ENCODE measurements around the gene OR4D11. TPM values are rescaled to one million over a fixed set of nuclear protein-coding genes. Genes with fewer than 3 reads are reported as not detected.

The OR4D11 gene
- total and polyA plus RNA-seq, 2 donors (not counting 3 experiments of a cell fraction or from before 2014, with no cell fraction given): not detected

GRCh38 chr11:59550842-59551658, 47.7 kb downstream of the OR4D11 start:
- intact Hi-C loops (cut with micrococcal nuclease): loop anchor here (1.0 to 10.0 kb wide), 10 partner anchors 9 to 972 kb away; partner anchors contain the start of genes OR4D9, OSBP, PATL1 and STX3
- Histone ChIP-seq H2AFZ (ENCODE audit: low read depth, low read length) (peak overlapping the region; percentile 34), H3K27ac (ENCODE audit: insufficient read depth, low read depth, low read length) (peak overlapping the region; percentile 88), H3K4me1 (ENCODE audit: control insufficient read depth, extremely low read depth, insufficient read depth, low read length) (peaks cover 21% of the 10 kb centered on the region), H3K4me3 (replicated peaks in 1 of 3; ENCODE audit: insufficient read depth in 1 of 3, low read depth in 1 of 3, low read length in 3 of 3) (peak overlapping the region; percentile 50 to 88 (median 59)), H3K4me2 (ENCODE audit: insufficient read depth, low read length) (peak overlapping the region; percentile 76), H3K36me3 (ENCODE audit: control insufficient read depth in 2 of 2, extremely low read depth in 1 of 2, insufficient read depth in 2 of 2, low read length in 2 of 2) (no peaks in the 10 kb centered on the region), H3K9me1 (replicated peaks; ENCODE audit: control insufficient read depth, extremely low read depth, insufficient read depth, low read length) (no peaks in the 10 kb centered on the region), H4K20me1 (replicated peaks; ENCODE audit: control insufficient read depth, extremely low read depth, insufficient read depth, low read length) (no peaks in the 10 kb centered on the region), H3K79me2 (ENCODE audit: control insufficient read depth, insufficient read depth, low read length) (no peaks in the 10 kb centered on the region), H3K9ac (replicated peaks; ENCODE audit: extremely low read depth, insufficient read depth, low read length) (peak overlapping the region; percentile 83), H3K27me3 (ENCODE audit: control insufficient read depth in 2 of 2, insufficient read depth in 2 of 2, low read length in 2 of 2) (no peaks in the 10 kb centered on the region), H3K9me3 (replicated peaks; ENCODE audit: control insufficient read depth, insufficient read depth, low read length) (no peaks in the 10 kb centered on the region)
- FAIRE-seq: peak; percentile 64
- BruUV-seq (replicated peaks): TSS peak; percentile 36
- TF ChIP-seq FOS (IDR thresholded peaks at IDR 0.05; ENCODE audit: borderline replicate concordance, insufficient read depth, low read length): no peak
- TF ChIP-seq, protein P1, sequence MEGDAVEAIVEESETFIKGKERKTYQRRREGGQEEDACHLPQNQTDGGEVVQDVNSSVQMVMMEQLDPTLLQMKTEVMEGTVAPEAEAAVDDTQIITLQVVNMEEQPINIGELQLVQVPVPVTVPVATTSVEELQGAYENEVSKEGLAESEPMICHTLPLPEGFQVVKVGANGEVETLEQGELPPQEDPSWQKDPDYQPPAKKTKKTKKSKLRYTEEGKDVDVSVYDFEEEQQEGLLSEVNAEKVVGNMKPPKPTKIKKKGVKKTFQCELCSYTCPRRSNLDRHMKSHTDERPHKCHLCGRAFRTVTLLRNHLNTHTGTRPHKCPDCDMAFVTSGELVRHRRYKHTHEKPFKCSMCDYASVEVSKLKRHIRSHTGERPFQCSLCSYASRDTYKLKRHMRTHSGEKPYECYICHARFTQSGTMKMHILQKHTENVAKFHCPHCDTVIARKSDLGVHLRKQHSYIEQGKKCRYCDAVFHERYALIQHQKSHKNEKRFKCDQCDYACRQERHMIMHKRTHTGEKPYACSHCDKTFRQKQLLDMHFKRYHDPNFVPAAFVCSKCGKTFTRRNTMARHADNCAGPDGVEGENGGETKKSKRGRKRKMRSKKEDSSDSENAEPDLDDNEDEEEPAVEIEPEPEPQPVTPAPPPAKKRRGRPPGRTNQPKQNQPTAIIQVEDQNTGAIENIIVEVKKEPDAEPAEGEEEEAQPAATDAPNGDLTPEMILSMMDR (IDR thresholded peaks at IDR 0.05; ENCODE audit: extremely low read depth in 1 of 2, insufficient read depth in 1 of 2, low read depth in 1 of 2, low read length in 2 of 2): no peak
- peak; percentile 8 for TF ChIP-seq GATA2 (IDR thresholded peaks at IDR 0.05; ENCODE audit: insufficient read depth, insufficient read length, low read depth, low read length)
- TF ChIP-seq, protein P2, sequence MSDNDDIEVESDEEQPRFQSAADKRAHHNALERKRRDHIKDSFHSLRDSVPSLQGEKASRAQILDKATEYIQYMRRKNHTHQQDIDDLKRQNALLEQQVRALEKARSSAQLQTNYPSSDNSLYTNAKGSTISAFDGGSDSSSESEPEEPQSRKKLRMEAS (IDR thresholded peaks at IDR 0.05; ENCODE audit: insufficient read depth, insufficient read length): peak; percentile 61
- no peak for TF ChIP-seq EZH2 (IDR thresholded peaks at IDR 0.05; ENCODE audit: borderline replicate concordance, low read depth, low read length, severe bottlenecking)
- no peak for TF ChIP-seq POLR2AphosphoS5 (IDR thresholded peaks at IDR 0.05; ENCODE audit: insufficient read depth, low read depth, low read length)
- TF ChIP-seq POLR2A (IDR thresholded peaks at IDR 0.05; ENCODE audit: low read depth, low read length): no peak
- TF ChIP-seq MYC (IDR thresholded peaks at IDR 0.05; ENCODE audit: low read depth, low read length): peak; percentile 4
- peak; percentile 21 for TF ChIP-seq JUN (IDR thresholded peaks at IDR 0.05; ENCODE audit: borderline replicate concordance, insufficient read depth, insufficient read length, low read depth)
- peak; percentile 93 for DNase-seq (ENCODE audit: low read depth, low spot score)
- ChIA-PET CTCF (interaction anchor here (1.7 to 3.8 kb wide), 3 partner anchors 11 to 15 kb away, joined by 4 to 22 read pairs (median 6); no protein-coding TSS in a partner anchor), POLR2A (interaction anchor here (0.6 kb wide), 1 partner anchor 118 kb away, joined by 3 read pairs; the partner anchor contains the start of gene PATL1)
- dilution Hi-C loops (cut with MboI; ENCODE audit: extremely low pct_ligation_motif_present, low sequenced_read_pairs): no loop called here
